GM21825 (cell line): ENCODE measurements around the gene BLCAP.
"Not testable (repeated sequence)": the region's sequence is repeated elsewhere in the genome, so short reads cannot be mapped to it uniquely, and the experiment has no call there.

Source experiments
- ATAC-seq: cut with Tn5 transposase; IDR thresholded peaks from one replicate; pipeline ENCODE4 v1.9.1; 2021; ENCODE audit warnings: mild to moderate bottlenecking, moderate library complexity; ENCODE audit not compliant: unreplicated experiment

The BLCAP gene

DNA sequence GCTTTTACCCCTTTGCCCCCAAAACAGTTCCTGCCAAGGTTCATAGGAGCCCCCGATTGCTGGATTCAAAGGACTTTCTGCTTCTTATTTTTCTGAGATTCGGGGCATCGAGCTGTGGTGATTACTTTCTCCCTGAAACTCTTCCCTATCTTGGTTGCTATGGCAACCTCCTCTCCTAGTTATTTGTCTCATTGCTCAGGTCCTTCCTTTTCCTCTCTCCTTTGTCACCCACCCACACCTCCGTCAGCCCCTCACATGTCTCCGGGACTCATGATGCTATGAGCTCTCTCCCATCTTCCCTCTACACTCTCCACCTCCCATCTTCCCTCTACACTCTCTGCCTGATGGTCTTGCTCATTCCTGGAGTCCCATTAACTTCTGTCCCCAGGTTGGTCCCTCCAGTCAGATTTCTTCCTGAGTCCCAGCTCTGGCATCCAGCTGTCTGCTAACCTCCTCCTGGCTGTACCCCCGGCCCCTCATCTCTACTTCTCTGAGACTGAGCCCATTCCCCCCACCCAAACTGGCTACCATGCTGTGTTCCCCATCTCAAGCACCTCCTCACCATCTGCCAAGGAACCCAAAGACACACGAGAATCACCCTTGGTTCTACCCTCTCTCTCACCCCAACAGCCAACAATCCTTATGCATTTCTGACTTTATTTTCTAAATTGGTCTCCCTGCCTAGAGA is 36.9 kb downstream of the BLCAP start:
- no peak for ATAC-seq

DNA sequence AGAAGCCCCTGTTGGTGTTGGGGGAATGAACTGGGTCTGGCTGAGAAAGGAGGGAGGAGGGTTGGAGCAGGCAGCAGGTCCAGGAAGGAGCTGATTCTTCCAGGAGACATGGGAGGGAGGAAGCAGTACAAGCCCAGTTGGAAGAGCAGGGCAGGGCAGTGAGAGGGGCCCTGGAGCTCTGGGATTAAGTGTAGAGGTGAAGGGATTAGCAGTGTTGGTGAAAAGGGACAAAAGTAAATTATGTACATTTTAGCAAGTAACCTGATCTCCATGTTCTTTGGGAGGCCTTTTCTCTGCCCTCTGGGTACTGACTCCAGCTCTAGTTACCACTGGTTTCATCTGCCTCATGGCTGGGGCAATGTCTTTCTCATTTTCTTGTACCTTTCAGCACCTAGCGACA is 41.5 kb downstream of the BLCAP start:
- not testable (repeated sequence) for ATAC-seq

DNA sequence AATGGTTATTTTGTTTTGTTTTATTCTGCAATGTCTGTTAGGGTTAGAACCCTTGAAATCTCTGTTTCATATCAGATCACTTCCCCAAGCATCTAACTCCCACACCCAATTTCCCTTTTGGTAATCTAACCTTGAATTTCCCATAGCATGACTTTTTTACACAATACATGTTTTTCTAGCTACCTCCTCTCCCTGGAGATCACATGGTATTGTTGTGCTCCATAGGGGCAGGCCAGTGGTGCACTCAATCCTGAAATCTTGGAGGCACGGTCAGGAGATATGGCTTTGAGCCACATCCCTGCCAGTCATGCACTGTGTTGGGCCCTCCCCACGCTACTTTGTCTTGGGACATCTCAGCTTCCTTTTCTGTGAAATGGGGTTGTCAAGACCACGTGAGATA is 43.3 kb downstream of the BLCAP start:
- ATAC-seq = no peak

DNA sequence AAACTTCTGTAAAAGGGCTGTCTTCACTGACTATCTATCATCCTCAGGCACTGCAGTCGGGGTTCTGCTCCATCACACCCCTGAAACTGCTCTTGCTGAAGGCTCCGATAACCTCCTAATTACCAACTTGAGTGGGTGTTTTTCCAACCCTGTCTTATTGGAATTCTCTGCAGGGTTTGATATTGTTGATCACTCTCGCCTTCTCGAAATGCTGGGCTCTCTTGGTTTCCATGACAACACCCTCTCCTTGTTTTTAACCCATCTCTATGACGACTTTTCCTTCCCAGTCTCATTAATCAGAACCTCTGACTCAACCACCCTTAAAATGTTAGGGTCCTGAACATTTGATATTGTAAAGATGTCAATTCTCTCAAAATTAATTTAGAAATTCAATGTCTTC is 46.1 kb downstream of the BLCAP start:
- no peak for ATAC-seq

DNA sequence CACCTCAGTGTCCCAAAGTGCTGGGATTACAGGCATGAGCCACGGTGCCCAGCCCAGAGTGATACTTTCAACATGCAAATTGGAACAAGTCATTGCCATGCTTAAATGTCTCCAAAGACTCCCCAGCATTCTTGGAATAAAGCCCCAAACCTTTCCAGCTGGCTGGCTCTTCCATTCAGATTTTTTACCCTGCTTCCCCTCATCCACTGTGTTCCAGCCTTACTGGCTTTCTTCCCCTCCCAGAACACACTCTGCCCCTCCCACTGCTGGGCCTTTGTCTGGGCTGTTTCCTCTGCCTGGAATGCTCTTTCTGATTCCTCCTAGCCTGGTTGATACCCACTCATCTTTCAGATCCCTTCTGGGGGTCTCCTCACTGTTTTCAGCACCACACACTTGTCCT is 46.8 kb downstream of the BLCAP start:
- ATAC-seq = no peak

DNA sequence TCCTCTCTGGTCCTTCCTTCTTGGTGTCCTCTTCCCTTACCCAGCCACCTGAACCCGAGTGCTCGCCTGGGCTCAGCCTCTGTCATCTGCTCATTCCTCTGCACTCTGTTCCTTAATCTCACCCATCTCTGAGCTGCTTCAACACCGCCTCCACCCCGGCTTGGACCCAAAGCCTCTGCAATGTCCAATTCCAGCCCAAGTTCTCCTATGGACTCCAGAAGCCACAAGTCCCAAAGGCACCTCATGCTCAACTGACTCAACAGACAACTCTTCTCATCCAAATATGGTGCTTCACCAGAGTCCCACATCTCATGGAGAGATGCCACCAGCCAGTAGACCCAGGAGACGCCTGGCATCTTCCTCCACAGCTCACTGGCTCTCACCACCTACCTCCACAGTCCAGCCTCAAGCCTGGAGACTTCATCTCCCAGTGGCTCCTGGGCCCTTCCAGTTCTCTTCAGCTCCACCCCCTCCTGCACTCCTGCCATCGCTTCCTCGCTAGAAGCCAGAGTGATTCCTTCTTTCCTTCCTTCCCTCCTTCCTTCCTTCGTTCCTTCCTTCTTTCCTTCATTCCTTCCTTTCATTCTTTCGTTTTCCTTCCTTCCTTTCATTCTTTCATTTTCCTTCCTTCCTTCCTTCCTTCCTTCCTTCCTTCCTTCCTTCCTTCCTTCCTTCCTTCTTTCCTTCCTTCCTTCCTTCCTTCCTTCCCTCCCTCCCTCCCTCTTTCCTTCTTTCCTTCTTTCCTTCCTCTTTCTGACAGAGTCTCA is 47.6 kb downstream of the BLCAP start:
- no peak for ATAC-seq

DNA sequence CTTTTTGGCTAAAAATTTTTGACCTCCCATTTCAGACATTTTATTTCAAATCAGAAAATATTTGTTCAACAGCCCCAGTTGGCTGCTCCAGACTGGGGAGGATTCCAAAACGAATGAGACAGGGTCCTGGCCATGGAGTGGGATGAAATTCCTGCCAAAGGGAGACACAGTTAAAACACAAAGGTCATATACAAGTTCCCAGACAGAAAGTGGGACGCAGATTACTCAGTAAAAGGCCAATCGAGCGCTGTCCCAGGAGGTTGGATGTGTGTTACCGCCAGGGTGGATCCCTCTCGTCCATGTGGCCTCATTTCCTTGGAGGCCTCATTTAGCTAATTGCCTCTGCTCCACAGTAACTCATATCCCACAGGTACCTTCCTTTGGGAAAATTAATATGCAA is 48.4 kb downstream of the BLCAP start:
- ATAC-seq = no peak

DNA sequence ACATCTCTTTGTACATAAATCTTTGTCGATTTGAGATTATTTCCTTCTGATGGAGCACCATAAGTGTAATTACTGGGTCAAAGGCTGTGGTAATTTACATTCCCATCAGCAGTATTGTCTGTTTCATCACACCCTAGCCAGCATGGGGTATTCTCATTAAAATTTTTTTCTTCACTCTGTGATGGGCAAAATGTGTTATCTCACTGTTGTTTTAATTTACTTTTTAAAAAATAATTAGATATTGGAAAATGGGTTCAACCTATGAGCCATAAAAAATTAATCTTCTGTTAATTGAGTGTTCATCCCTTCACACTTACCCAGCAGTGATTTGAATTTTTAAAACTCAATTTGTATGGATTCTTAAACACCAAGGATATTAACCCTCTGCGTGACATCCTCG is 50.6 kb downstream of the BLCAP start:
- no peak for ATAC-seq

DNA sequence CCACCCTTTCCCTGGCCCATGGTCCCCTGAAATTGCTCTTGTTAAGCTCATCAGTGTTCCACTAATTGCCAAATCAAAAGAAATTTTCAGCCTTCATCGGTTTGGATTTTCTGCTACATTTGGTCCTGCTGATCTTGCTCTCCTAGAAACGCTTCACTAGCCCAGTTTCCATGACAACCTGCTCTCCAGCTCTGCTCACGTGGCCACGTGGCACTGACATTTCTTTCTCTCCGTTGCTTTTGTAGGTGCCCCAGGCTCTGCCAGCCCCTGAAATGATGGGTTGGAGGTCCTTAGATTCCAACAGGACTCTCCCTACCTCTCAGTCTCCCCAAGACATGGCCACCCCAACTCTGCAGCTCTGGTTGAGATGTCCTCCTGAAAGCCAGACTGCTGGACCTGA is 52.4 kb downstream of the BLCAP start:
- ATAC-seq = no peak

DNA sequence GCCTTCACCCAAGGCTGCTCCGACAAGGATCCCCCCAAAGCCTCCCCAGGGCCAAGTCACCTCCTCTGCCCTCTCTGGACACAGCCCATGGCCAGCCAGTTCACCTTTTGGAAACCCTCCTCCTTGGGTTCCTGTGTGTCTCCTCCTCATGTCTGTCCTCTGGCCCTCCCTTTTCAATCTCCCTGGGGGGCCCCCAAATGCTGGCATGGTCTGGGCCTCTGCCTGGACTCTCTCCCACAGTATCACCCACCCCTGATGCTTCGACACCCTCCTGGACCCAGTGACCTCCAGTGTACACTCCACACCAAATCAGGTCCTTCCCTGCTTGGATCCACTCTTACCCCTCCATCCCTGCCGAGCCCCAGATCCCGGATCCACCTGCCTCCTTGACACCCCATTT is 53.3 kb downstream of the BLCAP start:
- ATAC-seq = no peak

DNA sequence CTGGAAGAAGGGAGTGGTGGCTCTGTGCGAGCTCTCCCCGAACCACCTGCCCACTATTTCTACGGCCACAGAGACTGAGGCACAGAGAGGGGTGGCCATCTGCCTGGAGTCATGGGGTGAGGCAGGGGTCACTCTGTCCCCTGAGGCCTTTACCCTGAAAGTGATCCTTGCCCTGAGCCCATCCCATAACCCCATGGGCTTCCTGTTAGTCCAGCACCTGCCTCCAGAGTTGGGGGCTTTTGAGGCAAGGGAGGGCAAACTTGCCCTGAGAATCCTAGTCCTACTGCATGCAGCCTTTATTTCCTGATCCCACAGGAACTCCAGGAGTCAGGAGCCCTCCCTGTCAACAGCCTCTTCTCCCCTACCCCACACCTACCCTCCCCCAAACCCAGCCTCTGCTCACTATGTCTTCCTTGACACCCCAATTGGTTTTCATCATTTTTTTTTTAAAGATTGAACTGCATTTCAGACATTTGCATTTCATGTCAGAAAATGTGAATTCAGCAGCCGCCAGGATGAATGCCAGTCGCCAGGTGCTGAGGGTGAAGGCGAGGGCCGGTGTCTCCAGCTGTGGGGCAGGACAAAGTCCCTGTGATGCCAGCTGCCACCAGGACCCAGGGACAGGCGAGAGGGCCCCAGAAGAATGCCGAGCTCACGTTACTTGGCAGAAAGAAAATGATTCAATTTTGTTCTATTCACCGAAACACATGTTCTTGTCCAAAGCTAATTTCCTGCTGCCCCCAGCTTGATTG is 54.3 kb downstream of the BLCAP start:
- ATAC-seq = no peak

DNA sequence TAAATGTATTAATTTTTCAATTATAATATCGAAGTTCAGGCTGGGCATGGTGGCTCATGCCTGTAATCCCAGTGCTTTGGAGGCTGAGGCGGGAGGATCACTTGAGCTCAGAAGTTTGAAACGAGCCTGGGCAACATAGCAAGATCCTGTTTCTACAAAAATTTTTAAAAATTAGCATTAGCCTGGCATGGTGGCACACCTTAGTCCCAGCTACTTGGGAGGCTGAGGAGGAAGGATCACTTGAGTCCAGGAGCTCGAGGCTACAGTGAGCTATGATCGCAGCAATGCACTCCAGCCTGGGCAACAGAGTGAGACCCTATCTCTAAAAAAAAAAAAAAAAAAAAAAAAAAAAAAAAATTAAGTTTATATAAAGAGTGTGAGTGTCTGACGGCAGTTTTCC is 55.2 kb downstream of the BLCAP start:
- not testable (repeated sequence) for ATAC-seq

DNA sequence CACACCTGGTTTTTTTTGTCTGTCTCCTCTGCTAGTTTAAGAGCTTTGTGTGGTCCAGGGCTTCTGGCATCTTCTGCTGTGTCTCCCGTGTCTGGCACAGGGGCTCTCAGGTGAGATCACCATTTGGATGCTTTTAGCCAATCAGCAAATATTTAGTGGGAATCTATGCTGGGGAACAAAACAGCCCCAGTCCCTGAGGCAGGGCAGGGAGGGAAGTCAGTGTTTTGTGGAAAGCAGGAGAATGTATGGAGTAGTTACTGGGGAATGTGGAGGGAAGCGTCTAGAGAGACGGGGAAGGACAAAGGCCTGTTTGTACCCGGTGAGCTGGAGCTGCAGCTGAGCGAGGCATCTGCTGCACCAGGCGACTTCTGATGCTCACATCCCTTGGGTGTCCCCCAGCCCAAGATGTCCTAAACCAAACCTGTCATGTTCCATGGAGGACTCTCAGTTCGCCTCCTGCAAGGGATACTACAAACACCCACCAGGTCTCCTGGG is 55.9 kb downstream of the BLCAP start:
- no peak for ATAC-seq

DNA sequence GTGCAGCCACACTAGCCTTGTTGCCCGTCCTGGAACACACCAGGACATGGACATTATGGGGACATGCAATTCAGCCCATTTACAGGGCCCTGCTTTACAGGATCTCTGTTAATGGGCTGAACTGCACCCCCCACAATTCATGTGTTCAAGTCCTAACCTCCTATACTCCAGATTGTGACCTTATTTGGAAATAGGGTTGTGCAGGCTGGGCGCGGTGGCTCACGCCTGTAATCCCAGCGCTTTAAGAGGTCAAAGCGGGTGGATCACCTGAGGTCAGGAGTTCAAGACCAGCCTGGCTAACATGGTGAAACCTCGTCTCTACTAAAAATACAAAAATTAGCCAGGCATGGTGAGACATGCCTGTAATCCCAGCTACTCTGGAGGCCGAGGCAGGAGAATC is 57.5 kb downstream of the BLCAP start:
- ATAC-seq = not testable (repeated sequence)

DNA sequence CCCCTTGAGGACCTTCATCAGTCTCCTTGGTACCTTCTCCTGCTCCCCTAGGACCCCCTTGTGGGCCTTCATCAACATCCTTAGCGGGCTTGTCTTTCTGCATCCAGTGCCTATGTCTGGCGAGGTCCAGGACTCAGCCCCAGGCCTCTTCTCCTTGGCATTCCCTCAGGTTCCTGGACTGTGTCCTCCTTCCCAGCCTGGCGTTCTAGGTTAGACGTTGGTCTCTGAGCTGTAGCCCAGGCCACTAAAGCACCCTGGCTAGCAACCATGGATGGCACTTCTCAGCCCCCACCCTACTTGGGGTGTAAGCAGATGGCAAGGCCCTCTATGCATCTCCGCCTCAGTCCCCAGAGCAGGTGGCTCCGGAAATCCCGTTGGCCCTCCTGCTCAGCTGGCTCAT is 58.1 kb downstream of the BLCAP start:
- ATAC-seq = no peak

DNA sequence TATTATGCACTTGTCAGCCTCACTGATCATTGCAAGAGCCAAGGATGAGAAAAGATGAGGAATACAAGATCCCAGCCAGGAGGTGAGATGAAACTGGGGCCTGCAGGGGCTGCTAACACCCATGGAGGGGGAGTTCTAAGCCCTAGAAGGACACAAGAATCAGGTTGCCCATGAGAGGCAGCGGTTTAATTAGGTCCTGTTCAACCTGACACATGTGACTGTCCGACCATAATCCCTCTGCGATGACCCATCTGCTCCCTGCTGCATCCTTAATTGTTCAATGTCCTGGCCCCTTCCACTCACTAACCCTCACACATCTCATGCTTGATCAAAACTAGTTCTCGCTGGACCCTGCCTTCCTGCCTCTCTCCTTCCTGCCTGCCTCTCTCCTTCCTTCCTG is 58.8 kb downstream of the BLCAP start:
- no peak for ATAC-seq
